H1 (cell line): Measurements from ENCODE around the gene TIMMDC1. TPM values are rescaled to one million over a fixed set of nuclear protein-coding genes. Genes with fewer than 3 reads are reported as not detected.

Experiments
- CTCF ChIA-PET: fragments of 300-600 bp; sonication (Branson Sonifier 250); formaldehyde crosslinking; loops from one replicate; lab custom pipeline; 2021; ENCODE audit not compliant: partially characterized antibody; lab: Charles Lee
- POLR2A ChIA-PET: fragments of 300-600 bp; sonication (Branson Sonifier 250); formaldehyde crosslinking; loops from one replicate; lab custom pipeline; 2021; ENCODE audit warnings: inconsistent platforms; ENCODE audit not compliant: partially characterized antibody; lab: Charles Lee
- DNase-seq, 2 experiments: peaks; one replicate each; pipeline versions ENCODE4 v3.0.0 to v3.0.0-alpha.2; 2010 to 2022; ENCODE audit warnings: low spot score in 2 of 2, low read depth in 1 of 2, mixed read lengths in 1 of 2
- FAIRE-seq: peaks from 2 replicates; lab custom pipeline; 2011; peaks lifted over from hg19 to GRCh38; lab: Jason Lieb, UNC
- H2AFZ ChIP-seq: 2 replicates; pipeline ENCODE4 v1.8.1; 2012; ENCODE audit warnings: low read length, inconsistent platforms
- H2AK5ac ChIP-seq: 2 replicates; pipeline ENCODE4 v1.6.1; 2013; ENCODE audit warnings: low read depth, low read length
- H2BK120ac ChIP-seq: replicated peaks from 2 replicates; pipeline ENCODE3; 2013; ENCODE audit warnings: low read depth, low read length, inconsistent platforms
- H2BK12ac ChIP-seq: 2 replicates; pipeline ENCODE4 v1.6.1; 2013; ENCODE audit warnings: low read depth, low read length
- H2BK15ac ChIP-seq: 2 replicates; pipeline ENCODE4 v1.6.1; 2013; ENCODE audit warnings: low read length
- H2BK20ac ChIP-seq: 2 replicates; pipeline ENCODE4 v1.6.1; 2013; ENCODE audit warnings: low read length
- H2BK5ac ChIP-seq: 2 replicates; pipeline ENCODE4 v1.6.1; 2013; ENCODE audit warnings: low read depth, low read length
- H3K14ac ChIP-seq: 2 replicates; pipeline ENCODE4 v1.6.1; 2013; ENCODE audit warnings: inconsistent platforms; ENCODE audit not compliant: insufficient read length
- H3K18ac ChIP-seq: 2 replicates; pipeline ENCODE4 v1.6.1; 2013; ENCODE audit warnings: low read length; ENCODE audit errors: extremely low read depth
- H3K23ac ChIP-seq: 2 replicates; pipeline ENCODE4 v1.6.1; 2013; ENCODE audit warnings: inconsistent platforms; ENCODE audit not compliant: insufficient read length
- H3K23me2 ChIP-seq: 2 replicates; pipeline ENCODE4 v1.6.1; 2013; ENCODE audit warnings: low read depth, low read length
- H3K27ac ChIP-seq: 2 replicates; pipeline ENCODE4 v1.6.1; 2011; ENCODE audit warnings: low read depth, low read length, inconsistent platforms
- H3K27me3 ChIP-seq, 4 experiments: replicated peaks in 1 of 4; 1 replicate in 1 of 4; 2 replicates in 3 of 4; pipeline versions ENCODE4 v1.6.1 to v1.8.1; 2011 to 2013; ENCODE audit warnings: low read length in 3 of 4, mild to moderate bottlenecking in 3 of 4, inconsistent platforms in 2 of 4, mixed read lengths in 2 of 4, moderate library complexity in 1 of 4; ENCODE audit not compliant: control insufficient read depth in 3 of 4, insufficient read depth in 3 of 4; ENCODE audit errors: extremely low read depth in 1 of 4
- H3K36me3 ChIP-seq, 4 experiments: 2 replicates each; pipeline versions ENCODE4 v1.6.1 to v1.8.1; 2011 to 2013; ENCODE audit warnings: mild to moderate bottlenecking in 4 of 4, low read length in 3 of 4, moderate library complexity in 2 of 4, control low read depth in 1 of 4, inconsistent platforms in 1 of 4; ENCODE audit not compliant: insufficient read depth in 4 of 4, control insufficient read depth in 2 of 4
- H3K4ac ChIP-seq: replicated peaks from 2 replicates; pipeline ENCODE3; 2013; ENCODE audit warnings: low read length, low read depth, mixed read lengths, inconsistent platforms; ENCODE audit not compliant: insufficient read length
- H3K4me1 ChIP-seq, 4 experiments: replicated peaks in 1 of 4; 1 replicate in 1 of 4; 2 replicates in 3 of 4; pipeline versions ENCODE4 v1.6.1 to v1.8.1; 2011 to 2013; ENCODE audit warnings: low read length in 3 of 4, inconsistent platforms in 2 of 4, mixed read lengths in 1 of 4; ENCODE audit not compliant: insufficient read depth in 4 of 4, control insufficient read depth in 3 of 4
- H3K4me2 ChIP-seq, 2 experiments: 2 replicates each; pipeline versions ENCODE4 v1.6.1 to v1.8.1; 2011 to 2013; ENCODE audit warnings: low read depth in 2 of 2, low read length in 2 of 2, control low read depth in 1 of 2, inconsistent platforms in 1 of 2, mild to moderate bottlenecking in 1 of 2; ENCODE audit not compliant: insufficient read depth in 1 of 2
- H3K4me3 ChIP-seq, 4 experiments: fragments of 200-600, 300-600 bp in 1 of 4; sonication (generic), shearing (Covaris generic), sonication (Bioruptor Twin) in 1 of 4; 2 replicates each; pipeline versions ENCODE4 v1.5.1 to v1.8.1; 2011 to 2016; ENCODE audit warnings: low read length in 4 of 4, low read depth in 3 of 4, control low read depth in 2 of 4, inconsistent platforms in 2 of 4, mild to moderate bottlenecking in 2 of 4, mixed read lengths in 1 of 4, moderate library complexity in 1 of 4; ENCODE audit not compliant: insufficient read depth in 2 of 4; ENCODE audit errors: extremely low read depth in 1 of 4
- H3K56ac ChIP-seq: replicated peaks from 2 replicates; pipeline ENCODE3; 2013; ENCODE audit warnings: low read depth, mild to moderate bottlenecking, mixed read lengths, low read length, inconsistent platforms; ENCODE audit not compliant: insufficient read length
- H3K79me1 ChIP-seq: 2 replicates; pipeline ENCODE4 v1.6.1; 2013; ENCODE audit warnings: low read depth, low read length, control low read depth
- H3K79me2 ChIP-seq, 2 experiments: 2 replicates each; pipeline versions ENCODE4 v1.6.1 to v1.8.1; 2012 to 2013; ENCODE audit warnings: low read length in 2 of 2, mild to moderate bottlenecking in 2 of 2, inconsistent platforms in 1 of 2; ENCODE audit not compliant: insufficient read depth in 2 of 2, control insufficient read depth in 1 of 2
- H3K9ac ChIP-seq, 4 experiments: replicated peaks in 1 of 4; 1 replicate in 1 of 4; 2 replicates in 3 of 4; pipeline versions ENCODE4 v1.6.1 to v1.8.1; 2011 to 2013; ENCODE audit warnings: low read depth in 3 of 4, low read length in 3 of 4, control low read depth in 2 of 4, mild to moderate bottlenecking in 2 of 4, moderate library complexity in 2 of 4, inconsistent platforms in 1 of 4; ENCODE audit errors: extremely low read depth in 1 of 4
- H3K9me3 ChIP-seq, 2 experiments: 2 replicates each; pipeline versions ENCODE4 v1.6.1 to v1.8.1; 2012 to 2013; ENCODE audit warnings: mild to moderate bottlenecking in 2 of 2, moderate library complexity in 2 of 2, control low read depth in 1 of 2, inconsistent platforms in 1 of 2, low read depth in 1 of 2, low read length in 1 of 2, mixed read lengths in 1 of 2; ENCODE audit not compliant: insufficient read depth in 2 of 2
- H4K20me1 ChIP-seq, 2 experiments: replicated peaks in 1 of 2; 2 replicates each; pipeline versions ENCODE3 to v1.8.1; 2011 to 2013; ENCODE audit warnings: inconsistent platforms in 2 of 2, low read length in 2 of 2, mild to moderate bottlenecking in 1 of 2; ENCODE audit not compliant: insufficient read depth in 2 of 2, control insufficient read depth in 1 of 2
- H4K5ac ChIP-seq: 2 replicates; pipeline ENCODE4 v1.6.1; 2013; ENCODE audit warnings: low read length, low read depth, mixed read lengths, inconsistent platforms; ENCODE audit not compliant: insufficient read length
- H4K8ac ChIP-seq: 2 replicates; pipeline ENCODE4 v1.8.0; 2013; ENCODE audit warnings: mild to moderate bottlenecking, moderate library complexity, low read length, inconsistent platforms; ENCODE audit not compliant: insufficient read depth; ENCODE audit errors: extremely low read depth
- H4K91ac ChIP-seq: replicated peaks from 2 replicates; pipeline ENCODE3; 2013; ENCODE audit warnings: low read length, mixed read lengths, inconsistent platforms; ENCODE audit not compliant: insufficient read length
- BACH1 ChIP-seq: IDR thresholded peaks from 2 replicates; pipeline ENCODE4 v1.6.1; 2012; ENCODE audit warnings: low read length, improper control_type of control experiment
- BCL11A ChIP-seq, 2 experiments: IDR thresholded peaks; one replicate each; pipeline ENCODE4 v1.6.1; 2011; ENCODE audit warnings: low read depth in 2 of 2, low read length in 2 of 2, mild to moderate bottlenecking in 2 of 2
- CHD2 ChIP-seq: IDR thresholded peaks from 2 replicates; pipeline ENCODE4 v1.6.1; 2012; ENCODE audit warnings: low read length, improper control_type of control experiment
- CREB1 ChIP-seq: IDR thresholded peaks from 2 replicates; pipeline ENCODE4 v1.6.1; 2012; ENCODE audit warnings: inconsistent platforms
- EP300 ChIP-seq, 2 experiments: IDR thresholded peaks; 1 replicate in 1 of 2; 2 replicates in 1 of 2; pipeline ENCODE4 v1.6.1; 2011 to 2012; ENCODE audit warnings: low read depth in 2 of 2, low read length in 2 of 2, mild to moderate bottlenecking in 2 of 2, borderline replicate concordance in 1 of 2, inconsistent platforms in 1 of 2, moderate library complexity in 1 of 2
- FOSL1 ChIP-seq: IDR thresholded peaks from 2 replicates; pipeline ENCODE4 v1.6.1; 2011; ENCODE audit warnings: mild to moderate bottlenecking, low read depth, low read length, moderate library complexity; ENCODE audit not compliant: insufficient read depth
- JUN ChIP-seq: IDR thresholded peaks from 2 replicates; pipeline ENCODE4 v1.6.1; 2011; ENCODE audit warnings: low read depth, mild to moderate bottlenecking, improper control_type of control experiment, low read length
- MAFK ChIP-seq: IDR thresholded peaks from 2 replicates; pipeline ENCODE4 v1.6.1; 2012; ENCODE audit warnings: low read depth, mild to moderate bottlenecking, improper control_type of control experiment, low read length
- POU5F1 ChIP-seq: IDR thresholded peaks from 2 replicates; pipeline ENCODE4 v1.6.1; 2011; ENCODE audit warnings: low read depth, mild to moderate bottlenecking, low read length, moderate library complexity
- RFX5 ChIP-seq: IDR thresholded peaks from 2 replicates; pipeline ENCODE4 v1.6.1; 2011; ENCODE audit warnings: low read depth, low read length, improper control_type of control experiment, borderline replicate concordance
- RNF2 ChIP-seq: fragments of 200-900, 300-1000 bp; sonication (generic); IDR thresholded peaks from 2 replicates; pipeline ENCODE4 v1.7.1; 2016; ENCODE audit warnings: borderline replicate concordance, low read depth, mild to moderate bottlenecking, antibody characterized with exemption, low read length; ENCODE audit not compliant: poor library complexity, severe bottlenecking; ENCODE audit errors: missing control alignments
- SP4 ChIP-seq: IDR thresholded peaks from 2 replicates; pipeline ENCODE4 v1.6.1; 2012; ENCODE audit warnings: low read length, inconsistent platforms
- WGBS, 2 experiments: shearing (Covaris generic) in 1 of 2; methylation state at CpG; one replicate each; pipeline versions ENCODE4 v1.1.6 to v1.1.7; 2013 to 2015; ENCODE audit warnings: low lambda C conversion rate in 2 of 2, mixed read lengths in 2 of 2, inconsistent platforms in 1 of 2, low coverage in 1 of 2, missing lambda C conversion rate in 1 of 2; ENCODE audit not compliant: insufficient replicate concordance in 2 of 2, insufficient coverage in 1 of 2, insufficient read length in 1 of 2; ENCODE audit errors: extremely low coverage in 1 of 2, missing lambda C conversion rate in 1 of 2; 5-methylcytosine and 5-hydroxymethylcytosine counted together
- polyA plus RNA-seq, 7 experiments: library from polyadenylated mRNA; depleted of rRNA in 3 of 7; stranded (reverse) in 5 of 7; unstranded in 2 of 7; fragments of >200 nt in 5 of 7; fragments of 200-250 nt in 2 of 7; gene quantifications; 1 replicate in 5 of 7; 2 replicates in 1 of 7; 4 replicates in 1 of 7; pipeline versions ENCODE4 v1.2.1 to v1.2.3, GENCODE V29; 2011 to 2013; ENCODE audit warnings: missing spikeins in 2 of 7, mixed read lengths in 2 of 7
- total RNA-seq: library from RNA; stranded (reverse); fragmentation: NEBNext Ultra II Directional; extraction: Animal tissue kit (Norgen Biotek cat#: 25700); gene quantifications from 2 replicates; pipeline ENCODE4 v1.2.1, GENCODE V29; 2021

The TIMMDC1 gene
- total and polyA plus RNA-seq, 2 of the 8 experiments (the other 6 are each of a cell fraction or from before 2014, with no cell fraction given), result 80.7 to 128 TPM

GRCh38 chr3:119569156-119569555, 70.8 kb downstream of the TIMMDC1 start:
- Histone ChIP-seq H2BK15ac (no peak overlapping the region), H3K27me3 (no peaks in the 10 kb centered on the region), H3K56ac (no peak overlapping the region), H3K4ac (no peak overlapping the region), H3K4me1 (no peaks in the 10 kb centered on the region), H3K36me3 (no peaks in the 10 kb centered on the region), H2AK5ac (no peak overlapping the region), H3K4me3 (no peak overlapping the region), H3K9me3 (no peaks in the 10 kb centered on the region), H4K5ac (no peak overlapping the region), H4K8ac (no peak overlapping the region), H3K79me2 (no peaks in the 10 kb centered on the region), H2BK5ac (no peak overlapping the region), H2AFZ (no peak overlapping the region), H3K79me1 (no peaks in the 10 kb centered on the region), H2BK120ac (no peak overlapping the region), H3K4me2 (no peak overlapping the region), H4K91ac (no peak overlapping the region), H3K23me2 (no peaks in the 10 kb centered on the region), H3K27ac (no peak overlapping the region), H3K14ac (no peak overlapping the region), H3K23ac (no peak overlapping the region), H2BK12ac (no peak overlapping the region), H4K20me1 (no peaks in the 10 kb centered on the region), H3K9ac (no peak overlapping the region), H3K18ac (no peak overlapping the region), H2BK20ac (no peak overlapping the region)
- ChIA-PET POLR2A (interaction anchor here (1.5 kb wide), 1 partner anchor 9 kb away, joined by 4 read pairs; the partner anchor contains the start of gene ADPRH), CTCF (interaction anchor here (1.3 to 1.5 kb wide), 2 partner anchors 9 to 16 kb away, joined by 3 to 8 read pairs; partner anchors contain the start of gene CD80)
- FAIRE-seq (no peak), DNase-seq (no peak)
- WGBS, 2 experiments, result 96% methylated on average over 4 of the region's 4 CpGs; no CpG with 5 or more reads in 1 of the 2 experiments
- TF ChIP-seq CHD2 (no peak), MAFK (no peak), EP300 (IDR thresholded peaks at IDR 0.05; ENCODE audit: borderline replicate concordance in 1 of 2, low read depth in 2 of 2, low read length in 2 of 2) (no peak), RNF2 (no peak), BCL11A (IDR thresholded peaks at IDR 0.05; ENCODE audit: low read depth in 2 of 2, low read length in 2 of 2) (no peak), BACH1 (no peak), POU5F1 (no peak), CREB1 (no peak), SP4 (no peak), RFX5 (no peak), FOSL1 (no peak), JUN (no peak)
